GM12892 (cell line): ENCODE results near the gene PSMD5.

Source experiments
- POLR2A ChIP-seq: IDR thresholded peaks from 2 replicates; pipeline ENCODE4 v1.6.1; 2011; ENCODE audit warnings: low read depth, low read length, control low read depth
- POLR2AphosphoS5 ChIP-seq: IDR thresholded peaks from 2 replicates; pipeline ENCODE4 v1.6.1; 2011; ENCODE audit warnings: low read depth, low read length, control low read depth
- TAF1 ChIP-seq: IDR thresholded peaks from 2 replicates; pipeline ENCODE4 v1.6.1; 2011; ENCODE audit warnings: low read depth, mild to moderate bottlenecking, control low read depth, low read length, borderline replicate concordance

DNA sequence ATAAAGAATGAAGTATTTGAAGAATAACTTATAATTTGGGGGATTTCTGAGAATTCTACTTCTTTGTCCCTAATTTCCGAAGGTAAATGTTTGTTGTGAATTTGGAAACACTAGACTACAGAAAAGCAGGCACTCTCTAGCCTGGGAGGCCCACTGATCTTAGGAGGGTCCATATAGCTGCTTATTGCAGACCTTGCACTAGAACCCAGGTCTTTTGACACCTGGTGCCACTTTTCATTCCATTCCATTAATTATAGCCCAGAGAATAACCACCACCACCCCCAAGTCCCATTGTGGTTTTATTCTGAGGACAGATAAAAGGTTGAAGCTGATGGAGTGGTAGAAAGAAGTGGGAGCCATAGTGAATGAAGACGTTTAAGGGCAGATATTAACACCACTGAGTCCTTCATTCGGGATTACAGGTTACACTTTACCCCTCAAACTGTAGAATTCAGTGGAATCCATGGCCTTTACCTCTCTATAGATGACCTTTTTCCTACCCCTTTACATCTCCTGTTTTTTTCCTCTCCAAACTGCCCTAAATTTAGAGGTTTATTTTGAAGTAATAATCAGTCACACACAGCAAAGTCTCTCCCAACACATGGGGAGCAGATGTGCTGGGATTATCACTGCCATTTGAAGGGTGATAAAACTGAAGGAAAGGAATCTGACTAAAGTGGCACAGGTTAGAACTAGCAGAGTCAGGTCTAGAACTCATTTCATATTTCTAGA, 12.0 kb upstream of the PSMD5 start:
- no peak for TF ChIP-seq POLR2A
- no peak for TF ChIP-seq POLR2AphosphoS5
- TF ChIP-seq TAF1, result no peak
